Ovary (tissue), 9 donors: ENCODE data around the gene HBEGF. TPM values are rescaled to one million over a fixed set of nuclear protein-coding genes. Genes with fewer than 3 reads are reported as not detected.

ENCODE experiments used
- DNase-seq, 5 donors: peaks; one replicate each; pipeline ENCODE4 v3.0.0-alpha.2; 2019 to 2020
- H3K27ac ChIP-seq, 2 donors: fragments of 200-600 bp; one replicate each; pipeline versions ENCODE4 v1.5.1 to v1.8.0; 2019 to 2022
- H3K27me3 ChIP-seq: fragments of 200-600 bp; one replicate; pipeline ENCODE4 v1.8.0; 2022
- H3K36me3 ChIP-seq: fragments of 200-600 bp; sonication (generic); one replicate; pipeline ENCODE4 v1.5.1; 2019
- H3K4me1 ChIP-seq: one replicate; pipeline ENCODE4 v1.8.1; 2013; ENCODE audit warnings: mild to moderate bottlenecking, moderate library complexity; ENCODE audit not compliant: insufficient read depth
- H3K4me3 ChIP-seq: fragments of 200-600 bp; sonication (generic); one replicate; pipeline ENCODE4 v1.5.1; 2017
- H3K9me3 ChIP-seq, 2 donors: fragments of 200-600 bp in 1 of 2; sonication (generic) in 1 of 2; one replicate each; pipeline versions ENCODE4 v1.5.1 to v1.8.1; 2013 to 2019; ENCODE audit warnings: mild to moderate bottlenecking in 1 of 2, moderate library complexity in 1 of 2
- CTCF ChIP-seq, 3 donors: fragments of 450-650 bp in 2 of 3; fragments of 200-600 bp in 1 of 3; IDR thresholded peaks; one replicate each; pipeline versions ENCODE4 v1.5.1 to v1.8.0; 2016 to 2022; ENCODE audit warnings: antibody characterized with exemption in 3 of 3, mild to moderate bottlenecking in 1 of 3
- EP300 ChIP-seq: sonication (generic); formaldehyde crosslinking; IDR thresholded peaks from one replicate; pipeline ENCODE4 v1.6.1; 2017; ENCODE audit warnings: antibody characterized with exemption
- POLR2A ChIP-seq: fragments of 450-650 bp; IDR thresholded peaks from one replicate; pipeline ENCODE4 v1.6.1; 2017; ENCODE audit warnings: antibody characterized with exemption, mild to moderate bottlenecking, moderate library complexity
- WGBS, 3 donors: extraction: QIAGEN DNeasy Blood & Tissue Kit in 1 of 3; methylation state at CpG; one replicate each; pipeline versions ENCODE4 v1.1.5 to v1.1.7; 2013 to 2017; 5-methylcytosine and 5-hydroxymethylcytosine counted together
- intact Hi-C, 4 donors: fragments of 100-400 bp; cut with DNase I; formaldehyde crosslinking; loops; one replicate each; pipeline versions ENCODE4 v1.11.0 to v1.15.1; 2022 to 2023
- polyA plus RNA-seq, 2 donors: library from polyadenylated mRNA; stranded (reverse); fragments of 200-250 nt in 1 of 2; fragments of 350-450 nt in 1 of 2; fragmentation: Illumina TruSeq in 1 of 2; extraction: RNeasy Lipid Tissue Mini Kit (QIAGEN cat#74804) in 1 of 2; gene quantifications; one replicate each; pipeline ENCODE4 v1.2.3, GENCODE V29; 2013 to 2014
- total RNA-seq, 7 donors: library from RNA; depleted of rRNA in 2 of 7; stranded (reverse); fragments of >200 nt in 2 of 7; fragmentation: NEBNext Ultra II Directional in 3 of 7; extraction: Animal tissue kit (Norgen Biotek cat#: 25700) in 3 of 7; gene quantifications; one replicate each; pipeline versions ENCODE4 v1.1.0 to v1.2.4, GENCODE V29; 2016 to 2023
- donor health status: DM: no; HTN: no; CAD: no; lungs with moderate emphysema.
- donor health status: DM: no; HTN: no; CAD: no.
- donor health status: Bipolar disorder and iron deficiency.
- donor health status: DM: yes; HTN: yes; CAD: no.
- donor health status: DM: no; HTN: no; CAD: no.
- donor health status: DM: yes; HTN: yes; CAD: no.

HBEGF gene
- total and polyA plus RNA-seq, 9 donors, result 1.5 to 14.5 (median 5.6) TPM

- no peak overlapping the region for H3K27ac ChIP-seq
- H3K9me3 ChIP-seq, result no peaks in the 10 kb centered on the region
- H3K4me1 ChIP-seq, result no peaks in the 10 kb centered on the region
- no peaks in the 10 kb centered on the region for H3K36me3 ChIP-seq
- no peak overlapping the region for H3K4me3 ChIP-seq
- WGBS, 3 donors, result 76 to 84% (median 78%) methylated on average over 7 of the region's 7 CpGs
- DNase-seq, result no peak
- no peaks in the 10 kb centered on the region for H3K27me3 ChIP-seq
- intact Hi-C loops, result loop anchor here in 2 of 4 donors (10.0 kb wide), 2 partner anchors 354 to 374 kb away; no protein-coding TSS in a partner anchor
- TF ChIP-seq POLR2A (no peak), EP300 (no peak), CTCF (IDR thresholded peaks at IDR 0.05) (no peak)
Observed at GRCh38 chr5:140360681-140361479, 14.5 kb upstream of the HBEGF start.

- DNase-seq, result no peak
- Histone ChIP-seq H3K36me3 (no peaks in the 10 kb centered on the region), H3K27ac (no peak within 1 kb of the TSS), H3K27me3 (no peaks in the 10 kb centered on the region), H3K4me1 (no peaks in the 10 kb centered on the region), H3K9me3 (no peaks in the 10 kb centered on the region), H3K4me3 (no peak within 1 kb of the TSS)
- no peak for TF ChIP-seq CTCF (IDR thresholded peaks at IDR 0.05)
- TF ChIP-seq EP300, result no peak
- WGBS, 3 donors, result 85 to 94% (median 92%) methylated on average over 2 of the region's 2 CpGs
- intact Hi-C loops, result loop anchor here in 2 of 4 donors (10.0 kb wide), 2 partner anchors 355 to 375 kb away; no protein-coding TSS in a partner anchor
Observed at GRCh38 chr5:140360101-140360500, 13.7 kb upstream of the HBEGF start, which contains the start of gene SLC4A9. TSS of gene SLC4A9 (plus strand) at chr5:140360194. CDS start at chr5:140360237, 43 bp downstream.

GRCh38 chr5:140358738-140359310 is 12.4 kb upstream of the HBEGF start:
- no peaks in the 10 kb centered on the region for H3K27me3 ChIP-seq
- intact Hi-C loops, result no loop called here
- no peak for DNase-seq
- whole genome bisulfite sequencing, 3 donors, result 61 to 70% (median 63%) methylated on average over 4 of the region's 4 CpGs
- no peaks in the 10 kb centered on the region for H3K36me3 ChIP-seq
- no peak overlapping the region for H3K4me3 ChIP-seq
- no peaks in the 10 kb centered on the region for H3K9me3 ChIP-seq
- TF ChIP-seq EP300 (no peak), CTCF (IDR thresholded peaks at IDR 0.05) (no peak), POLR2A (no peak)
- no peak overlapping the region for H3K27ac ChIP-seq
- no peaks in the 10 kb centered on the region for H3K4me1 ChIP-seq

GRCh38 chr5:140357726-140358093 is 11.3 kb upstream of the HBEGF start:
- no peaks in the 10 kb centered on the region for H3K36me3 ChIP-seq
- H3K9me3 ChIP-seq, result no peaks in the 10 kb centered on the region
- TF ChIP-seq EP300, result no peak
- no peak for TF ChIP-seq POLR2A
- peak; percentile 64 to 78 (median 75) for TF ChIP-seq CTCF (IDR thresholded peaks at IDR 0.05)
- H3K4me3 ChIP-seq, result no peak overlapping the region
- no peak overlapping the region for H3K27ac ChIP-seq
- no peaks in the 10 kb centered on the region for H3K27me3 ChIP-seq
- WGBS, 3 donors, result 1 to 2% (median 1%) methylated on average over 18 of the region's 18 CpGs
- H3K4me1 ChIP-seq, result no peaks in the 10 kb centered on the region
- peak; percentile 65 to 85 (median 83) for DNase-seq
- intact Hi-C loops, result loop anchor here in 1 of 4 donors (2.0 kb wide), 1 partner anchor 113 kb away; no protein-coding TSS in a partner anchor
